Right lobe of liver (tissue), 6 donors: Measurements from ENCODE around the gene MTREX. TPM values are rescaled to one million over a fixed set of nuclear protein-coding genes. Genes with fewer than 3 reads are reported as not detected.

ENCODE experiments used
- ATAC-seq, 4 donors: fragments of 200-7000 bp; cut with Tn5 transposase; one replicate each; pipeline ENCODE4 v1.9.1; 2020; ENCODE audit warnings: mild to moderate bottlenecking in 4 of 4, moderate library complexity in 4 of 4
- DNase-seq, 3 donors: peaks; one replicate each; pipeline ENCODE4 v3.0.0-alpha.2; 2020
- H3K27ac ChIP-seq, 3 donors: fragments of 200-600 bp; one replicate each; pipeline ENCODE4 v1.8.0; 2022
- H3K27me3 ChIP-seq, 2 donors: fragments of 200-600 bp; one replicate each; pipeline ENCODE4 v1.8.0; 2022
- H3K36me3 ChIP-seq, 4 donors: fragments of 200-600 bp; sonication (generic) in 1 of 4; one replicate each; pipeline versions ENCODE4 v1.5.1 to v1.8.0; 2017 to 2022; ENCODE audit warnings: control low read depth in 1 of 4
- H3K4me1 ChIP-seq, 4 donors: fragments of 200-600 bp; sonication (generic) in 1 of 4; one replicate each; pipeline versions ENCODE4 v1.5.1 to v1.8.0; 2017 to 2022; ENCODE audit warnings: control low read depth in 1 of 4
- H3K4me3 ChIP-seq, 3 donors: fragments of 200-600 bp; one replicate each; pipeline ENCODE4 v1.8.0; 2022
- H3K9me3 ChIP-seq, 4 donors: fragments of 200-600 bp; sonication (generic) in 1 of 4; one replicate each; pipeline versions ENCODE4 v1.5.1 to v1.8.0; 2017 to 2022; ENCODE audit warnings: control low read depth in 1 of 4
- CTCF ChIP-seq, 4 donors: fragments of 200-600 bp in 3 of 4; fragments of 450-650 bp in 1 of 4; IDR thresholded peaks; one replicate each; pipeline versions ENCODE4 v1.5.1 to v1.8.0; 2016 to 2022; ENCODE audit warnings: antibody characterized with exemption in 4 of 4, mild to moderate bottlenecking in 2 of 4
- POLR2A ChIP-seq: fragments of 450-650 bp; IDR thresholded peaks from one replicate; pipeline ENCODE4 v1.6.1; 2017; ENCODE audit warnings: antibody characterized with exemption, mild to moderate bottlenecking
- WGBS: methylation state at CpG from one replicate; pipeline ENCODE4 v1.1.6; 2018; ENCODE audit warnings: low coverage, low lambda C conversion rate; ENCODE audit not compliant: insufficient coverage; ENCODE audit errors: missing lambda C conversion rate; 5-methylcytosine and 5-hydroxymethylcytosine counted together
- intact Hi-C, 2 donors: fragments of 100-400 bp; cut with DNase I; formaldehyde crosslinking; loops; one replicate each; pipeline versions ENCODE4 v1.11.2 to v1.14.1; 2022
- total RNA-seq, 6 experiments: library from RNA; depleted of rRNA in 2 of 6; stranded (reverse); fragments of >200 nt in 2 of 6; fragmentation: NEBNext Ultra II Directional in 3 of 6; extraction: Animal tissue kit (Norgen Biotek cat#: 25700) in 3 of 6; gene quantifications; one replicate each; pipeline versions ENCODE4 v1.1.0 to v1.2.4, GENCODE V29; 2016 to 2023
- donor health status: DM: no; HTN: yes; CAD: no.
- donor health status: DM: no; HTN: no; CAD: no.
- donor health status: DM: no; HTN: no; CAD: no.
- donor health status: DM: no; HTN: yes; CAD: no.
- donor health status: DM: no; HTN: yes; CAD: no.

MTREX gene
- total RNA-seq, 6 experiments from 2014 or later, result 24.7 to 42.4 (median 31.9) TPM

DNA sequence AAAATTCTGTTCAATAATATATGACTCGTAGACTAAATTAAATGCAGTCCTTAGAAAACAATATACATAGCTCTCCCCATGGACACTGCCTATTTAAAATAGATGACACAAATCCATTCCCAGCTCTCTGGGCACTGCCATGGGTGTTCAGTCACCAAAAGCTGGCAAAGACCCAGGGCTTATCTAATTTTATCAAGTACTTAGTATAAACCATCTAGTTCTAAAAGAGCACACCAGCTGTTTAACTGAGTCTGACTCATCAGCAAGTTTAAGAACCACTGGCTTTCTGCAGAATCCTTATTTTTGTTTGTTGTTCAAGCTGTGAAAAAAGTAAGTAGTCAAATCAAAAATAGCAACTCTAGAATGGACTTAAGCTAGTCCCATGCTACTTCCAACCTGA lies 119.4 kb downstream of the MTREX start:
- Histone ChIP-seq H3K36me3 (peaks cover 0 to 23% (median 9%) of the 10 kb centered on the region in 4 donors), H3K4me1 (peaks cover 0 to 19% (median 4%) of the 10 kb centered on the region in 4 donors), H3K27ac (peak overlapping the region in 1 of 3 donors; percentile 18), H3K4me3 (no peak overlapping the region), H3K9me3 (no peaks in the 10 kb centered on the region), H3K27me3 (no peaks in the 10 kb centered on the region)
- intact Hi-C loops, result no loop called here
- ATAC-seq (peak; percentile 43 to 71 (median 50)), DNase-seq (peak in 1 of 3 donors; percentile 24)
- 100% methylated on average over 1 of the region's 1 CpG for WGBS
- no peak for TF ChIP-seq POLR2A
- no peak for TF ChIP-seq CTCF (IDR thresholded peaks at IDR 0.05)

DNA sequence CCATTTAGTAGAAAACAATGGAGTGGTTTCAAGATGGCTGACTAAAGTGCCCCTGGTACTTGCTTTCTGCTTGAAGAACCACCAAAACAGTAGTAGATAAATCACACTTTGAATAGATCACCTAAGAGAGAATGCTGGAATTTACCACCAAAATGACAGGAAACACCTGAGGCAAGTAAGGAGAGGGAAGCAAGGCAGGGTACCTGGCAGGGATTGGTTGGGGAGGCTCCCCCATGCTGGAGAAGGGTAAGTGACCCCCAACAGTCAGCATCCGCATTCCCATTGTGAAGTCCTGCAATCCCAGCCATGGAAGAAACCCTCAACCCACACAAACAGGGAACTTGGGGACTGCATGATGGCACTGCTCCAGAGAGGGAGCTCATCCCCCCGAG lies 121.4 kb downstream of the MTREX start:
- H3K27me3 ChIP-seq, result no peaks in the 10 kb centered on the region
- DNase-seq, result no peak
- peaks cover 0 to 19% (median 4%) of the 10 kb centered on the region in 4 donors for H3K4me1 ChIP-seq
- H3K9me3 ChIP-seq, result no peaks in the 10 kb centered on the region
- 100% methylated on average over 1 of the region's 2 CpGs for WGBS
- no peak overlapping the region for H3K4me3 ChIP-seq
- no peak overlapping the region for H3K27ac ChIP-seq
- intact Hi-C loops, result no loop called here
- H3K36me3 ChIP-seq, result peaks cover 0 to 12% (median 6%) of the 10 kb centered on the region in 4 donors
- ATAC-seq, result peak in 1 of 4 donors; percentile 6
- TF ChIP-seq POLR2A (no peak), CTCF (IDR thresholded peaks at IDR 0.05) (no peak)

GRCh38 chr5:55429613-55430253 lies 121.9 kb downstream of the MTREX start:
- Histone ChIP-seq H3K4me1 (peaks cover 0 to 19% (median 4%) of the 10 kb centered on the region in 4 donors), H3K27ac (peak overlapping the region in 1 of 3 donors; percentile 19), H3K4me3 (no peak overlapping the region), H3K36me3 (peaks cover 0 to 7% (median 3%) of the 10 kb centered on the region in 4 donors), H3K27me3 (no peaks in the 10 kb centered on the region), H3K9me3 (no peaks in the 10 kb centered on the region)
- ATAC-seq (peak; percentile 60 to 83 (median 76)), DNase-seq (peak; percentile 61 to 67 (median 65))
- no peak for TF ChIP-seq CTCF (IDR thresholded peaks at IDR 0.05)
- TF ChIP-seq POLR2A, result no peak
- WGBS, result 95% methylated on average over 3 of the region's 9 CpGs
- intact Hi-C loops, result no loop called here

GRCh38 chr5:55432549-55432948 lies 124.8 kb downstream of the MTREX start:
- WGBS, result 78% methylated on average over 4 of the region's 4 CpGs
- Histone ChIP-seq H3K9me3 (no peaks in the 10 kb centered on the region), H3K4me1 (peaks cover 0 to 10% (median 4%) of the 10 kb centered on the region in 4 donors), H3K27me3 (no peaks in the 10 kb centered on the region), H3K4me3 (no peak overlapping the region), H3K36me3 (peaks cover 0 to 7% (median 0%) of the 10 kb centered on the region in 4 donors), H3K27ac (no peak overlapping the region)
- intact Hi-C loops, result no loop called here
- TF ChIP-seq CTCF (IDR thresholded peaks at IDR 0.05) (no peak), POLR2A (no peak)
- DNase-seq (no peak), ATAC-seq (peak in 1 of 4 donors; percentile 47)
